ENCODE data around the gene ACTMAP. TPM values are rescaled to one million over a fixed set of nuclear protein-coding genes. Genes with fewer than 3 reads are reported as not detected.

Gene ACTMAP
- total RNA-seq, 1 experiment from 2014 or later = 27.7 TPM

GRCh38 chr19:40714441-40715299 lies 35.6 kb downstream of the ACTMAP start:
- no peaks in the 10 kb centered on the region for H3K9me3 ChIP-seq (ENCODE audit: control insufficient read depth, low read depth, low read length)
- H3K4me1 Mint-ChIP-seq = peaks cover 27 to 36% of the 10 kb centered on the region in 2 experiments
- H3K4me3 Mint-ChIP-seq = peak overlapping the region; percentile 93 to 97
- H3K14ac ChIP-seq (ENCODE audit: insufficient read depth, low read length) = no peak overlapping the region
- no peak overlapping the region for H4K5ac ChIP-seq (ENCODE audit: insufficient read length, low read depth, low read length)
- no peak overlapping the region for H3K4ac ChIP-seq (ENCODE audit: low read depth, low read length)
- H2BK15ac ChIP-seq (ENCODE audit: low read depth, low read length) = no peak overlapping the region
- no peaks in the 10 kb centered on the region; the same call in 1 of the 2 replicates for H3K79me2 ChIP-seq (ENCODE audit: insufficient read depth, low read length)
- peak; percentile 96 for DNase-seq
- H4K8ac ChIP-seq (replicated peaks; ENCODE audit: insufficient read length, low read depth, low read length) = no peak overlapping the region
- no peak overlapping the region for H4K91ac ChIP-seq (ENCODE audit: insufficient read length, low read depth, low read length)
- H3K4me1 ChIP-seq (ENCODE audit: insufficient read depth, low read length) = no peaks in the 10 kb centered on the region; the same call in 1 of the 2 replicates
- no peak overlapping the region for H3T11ph ChIP-seq (ENCODE audit: low read length)
- WGBS (ENCODE audit: extremely low coverage, insufficient read length, low lambda C conversion rate) = no CpG with 5 or more reads among the region's 31 CpGs
- H3K27me3 Mint-ChIP-seq (ENCODE audit: low read depth) = no peaks in the 10 kb centered on the region; the same call in 1 of the 2 replicates
- H2BK20ac ChIP-seq (ENCODE audit: low read depth, low read length, poor library complexity, severe bottlenecking) = no peak overlapping the region
- peaks cover 32% of the 10 kb centered on the region for H3K23me2 ChIP-seq (ENCODE audit: insufficient read length, low read depth, low read length, poor library complexity, severe bottlenecking)
- H3K27ac Mint-ChIP-seq = peak overlapping the region; percentile 91 to 99 (median 96); a peak in 6 of 7 replicates
- H2AK5ac ChIP-seq (ENCODE audit: insufficient read length, low read length) = no peak overlapping the region
- H2BK5ac ChIP-seq (ENCODE audit: insufficient read length, low read length) = no peak overlapping the region
- no peak overlapping the region for H2AFZ ChIP-seq (ENCODE audit: low read length)
- peaks cover 18 to 36% (median 24%) of the 10 kb centered on the region in 3 experiments for H3K36me3 Mint-ChIP-seq (ENCODE audit: insufficient read depth in 1 of 3, low read depth in 3 of 3)
- no peak overlapping the region for H2BK120ac ChIP-seq (ENCODE audit: low read depth, low read length, poor library complexity, severe bottlenecking)
- no peaks in the 10 kb centered on the region for H3K9me3 Mint-ChIP-seq
- no peak overlapping the region for H3K23ac ChIP-seq (ENCODE audit: insufficient read length, low read depth, low read length)
- H3K9ac ChIP-seq (ENCODE audit: extremely low read depth, insufficient read length, low read length) = no peak overlapping the region
- peak overlapping the region; percentile 84 for H3K4me2 ChIP-seq (ENCODE audit: insufficient read depth, insufficient read length, low read length)
- H3K79me1 ChIP-seq (ENCODE audit: insufficient read depth, low read depth, low read length, poor library complexity, severe bottlenecking) = no peaks in the 10 kb centered on the region
- H2BK12ac ChIP-seq (ENCODE audit: insufficient read length, low read depth, low read length) = no peak overlapping the region
- no peak overlapping the region for H3K27ac ChIP-seq (ENCODE audit: insufficient read length, low read depth, low read length)
- no peaks in the 10 kb centered on the region for H3K27me3 ChIP-seq (ENCODE audit: insufficient read depth, low read length)
- no peak for TF ChIP-seq CTCF (conservative IDR thresholded peaks at IDR 0.05)
- peak overlapping the region; percentile 21 for H3K18ac ChIP-seq (ENCODE audit: insufficient read length, low read depth, low read length)
- no peak overlapping the region for H3K56ac ChIP-seq (ENCODE audit: insufficient read length, low read depth, low read length)
- H4K20me1 ChIP-seq (ENCODE audit: control insufficient read depth, insufficient read depth, insufficient read length) = no peaks in the 10 kb centered on the region

All from H9 (cell line).